GM18519 (cell line): ENCODE data around the gene OGFOD3.
"Not testable (repeated sequence)": the region's sequence is repeated elsewhere in the genome, so short reads cannot be mapped to it uniquely, and the experiment has no call there.

Experiments used
- ATAC-seq: cut with Tn5 transposase; IDR thresholded peaks from one replicate; pipeline ENCODE4 v1.9.1; 2021; ENCODE audit warnings: mild to moderate bottlenecking, moderate library complexity; ENCODE audit not compliant: unreplicated experiment, low FRiP score

OGFOD3 gene

DNA sequence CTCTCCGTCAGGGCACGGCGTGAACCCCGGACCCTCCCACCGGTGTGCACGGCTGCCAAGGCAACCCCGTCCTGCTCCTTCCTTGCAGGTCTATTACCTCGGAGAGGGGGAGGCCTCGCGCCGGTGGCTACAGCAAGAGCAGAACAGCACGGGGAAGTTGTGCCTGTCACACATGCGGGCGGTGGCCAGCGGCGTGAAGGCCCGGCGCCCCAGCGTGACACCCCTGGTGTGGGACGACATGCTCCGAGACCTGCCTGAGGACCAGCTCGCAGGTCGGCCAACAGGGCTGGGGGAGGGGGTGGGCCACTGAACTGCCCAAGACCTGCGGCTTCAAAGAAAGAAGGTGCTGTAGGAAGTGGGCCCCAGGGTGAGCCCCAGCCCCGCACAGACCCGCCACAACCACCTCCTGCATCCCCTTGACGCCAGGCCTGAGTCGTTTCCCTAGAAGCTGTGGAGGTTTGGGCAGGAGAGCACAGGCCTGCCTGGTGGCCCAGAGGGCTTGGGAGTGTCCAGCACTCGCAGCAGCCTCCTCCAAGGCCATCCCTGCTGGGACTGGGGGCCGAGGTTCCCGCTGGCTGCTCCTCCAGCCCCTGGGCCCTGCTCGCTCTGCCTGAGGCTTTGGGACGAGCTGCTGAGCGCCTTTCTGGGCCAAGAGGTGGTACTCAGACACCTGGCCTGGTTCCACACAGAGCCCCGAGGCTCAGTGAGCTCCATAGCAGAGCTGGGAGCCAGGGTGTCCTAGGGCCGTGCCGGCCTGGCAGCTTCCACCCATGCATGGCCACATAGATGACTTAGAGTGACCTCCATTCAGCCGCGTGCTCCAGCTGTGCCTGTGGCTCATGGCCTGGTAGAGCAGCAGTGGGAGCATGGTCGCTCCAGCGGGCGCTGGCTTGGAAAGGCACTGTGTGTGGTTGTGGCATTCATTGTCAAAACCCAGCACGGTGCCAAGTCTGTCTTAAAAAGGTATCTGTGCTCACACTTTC lies 17.5 kb upstream of the OGFOD3 start:
- ATAC-seq, result no peak

- no peak for ATAC-seq
Measured at GRCh38 chr17:82435103-82435502, 16.7 kb upstream of the OGFOD3 start.

- ATAC-seq, result no peak
Measured at GRCh38 chr17:82434216-82434565, 15.8 kb upstream of the OGFOD3 start.

GRCh38 chr17:82433560-82434215 lies 15.3 kb upstream of the OGFOD3 start:
- no peak for ATAC-seq

DNA sequence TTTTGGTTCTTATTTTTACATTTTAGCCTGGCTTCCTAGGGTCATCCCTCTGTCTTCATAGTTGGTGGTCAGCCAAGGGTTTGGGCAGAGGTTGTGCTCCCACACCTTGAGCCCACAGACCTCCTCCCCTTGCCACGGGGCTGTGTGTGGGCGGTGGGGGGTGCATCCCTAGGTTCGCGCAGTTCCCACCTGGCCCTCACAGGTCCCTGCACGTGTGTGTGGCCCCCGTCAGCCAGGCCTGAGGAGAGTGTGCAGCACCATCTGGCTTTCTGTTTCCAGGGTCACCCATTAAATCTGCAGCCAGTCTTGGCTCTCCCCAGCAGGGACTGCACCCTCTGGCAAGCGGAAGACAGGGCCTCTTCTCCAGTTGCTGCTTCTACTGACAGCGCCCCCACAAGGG lies 13.6 kb upstream of the OGFOD3 start:
- ATAC-seq, result no peak

GRCh38 chr17:82429824-82430223 lies 11.4 kb upstream of the OGFOD3 start:
- ATAC-seq, result no peak

GRCh38 chr17:82428546-82428945 lies 10.2 kb upstream of the OGFOD3 start:
- ATAC-seq, result no peak

- no peak for ATAC-seq
Measured at GRCh38 chr17:82424863-82425159, 6.4 kb upstream of the OGFOD3 start.

DNA sequence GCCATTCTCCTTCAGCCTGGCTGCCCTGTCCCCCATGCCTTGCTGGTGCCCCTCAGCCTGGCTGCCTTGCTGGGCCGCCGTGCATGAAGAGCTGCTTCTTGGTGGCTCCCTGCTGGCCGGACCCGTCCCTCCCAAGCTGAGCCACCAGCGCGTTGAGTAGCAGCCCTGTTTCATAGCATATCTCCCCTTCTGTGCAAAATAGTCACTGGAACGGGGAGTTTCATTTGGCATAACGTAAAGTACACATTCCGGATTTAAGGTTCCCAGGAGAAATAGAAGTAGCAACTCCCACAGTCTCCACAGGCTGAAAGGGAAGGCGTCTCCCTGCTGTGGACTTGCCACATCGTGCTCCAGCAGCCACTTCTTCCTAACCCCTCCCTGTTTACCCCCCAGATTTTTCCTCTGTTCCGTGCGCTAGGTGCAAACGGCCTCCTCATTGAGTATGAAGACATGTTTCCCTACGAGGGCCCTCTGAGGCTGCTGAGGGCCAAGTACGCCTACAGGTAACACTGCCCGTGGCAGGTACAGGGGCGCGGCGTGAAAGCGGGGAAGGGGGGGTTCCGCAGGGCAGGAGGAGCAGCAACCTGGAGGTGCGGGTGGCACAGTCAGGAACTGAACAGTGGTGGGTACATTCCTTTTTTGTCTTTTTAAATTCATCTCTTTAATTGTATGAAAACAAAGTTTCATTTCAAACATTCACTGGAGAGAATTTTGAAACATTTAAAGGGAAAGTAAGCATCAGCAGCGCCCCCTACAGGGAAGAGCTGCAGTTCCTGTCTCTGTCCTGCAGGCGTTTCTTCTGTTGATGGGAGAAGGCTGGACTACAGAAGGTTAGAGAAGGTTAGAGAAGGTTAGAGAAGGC lies 5.8 kb upstream of the OGFOD3 start:
- ATAC-seq, result no peak

- no peak for ATAC-seq
Measured at GRCh38 chr17:82419540-82419939, 1.2 kb upstream of the OGFOD3 start.

GRCh38 chr17:82416771-82417170 lies 1.6 kb downstream of the OGFOD3 start:
- no peak for ATAC-seq

DNA sequence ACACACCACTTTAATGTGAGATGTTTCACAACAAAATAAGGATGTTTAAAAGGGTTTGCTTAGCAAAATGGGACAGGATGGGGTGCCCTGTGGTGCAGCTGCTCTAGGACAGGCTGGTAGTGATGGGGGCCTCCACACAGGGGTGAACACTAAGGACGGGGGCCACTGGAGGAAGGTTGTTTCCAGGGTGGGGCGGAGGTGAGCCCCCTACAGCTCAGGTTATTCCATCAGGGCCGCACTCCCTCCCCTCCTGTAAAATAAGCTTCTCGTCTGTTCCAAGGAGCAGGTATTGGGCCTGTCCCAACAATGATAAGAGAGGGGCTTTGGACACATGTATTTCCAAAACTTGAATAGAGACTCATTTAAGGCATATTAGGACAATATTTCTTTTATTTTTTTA lies 2.1 kb downstream of the OGFOD3 start:
- ATAC-seq, result no peak

DNA sequence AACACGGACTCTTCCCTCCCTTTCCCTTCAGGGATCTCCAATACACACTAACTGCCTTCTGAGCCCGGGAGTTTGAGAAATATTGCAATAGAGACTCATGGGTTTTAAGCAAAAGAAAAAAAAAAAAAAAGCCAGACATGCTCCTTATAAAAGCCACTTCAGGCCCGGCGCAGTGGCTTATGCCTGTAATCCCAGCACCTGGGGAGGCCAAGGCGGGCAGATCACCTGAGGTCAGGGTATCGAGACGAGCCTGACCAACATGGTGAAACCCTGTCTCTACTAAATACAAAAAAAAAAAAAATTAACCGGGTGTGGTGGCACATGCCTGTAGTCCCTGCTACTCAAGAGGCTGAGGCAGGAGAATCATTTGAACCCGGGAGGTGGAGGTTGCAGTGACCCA lies 2.6 kb downstream of the OGFOD3 start:
- no peak for ATAC-seq

DNA sequence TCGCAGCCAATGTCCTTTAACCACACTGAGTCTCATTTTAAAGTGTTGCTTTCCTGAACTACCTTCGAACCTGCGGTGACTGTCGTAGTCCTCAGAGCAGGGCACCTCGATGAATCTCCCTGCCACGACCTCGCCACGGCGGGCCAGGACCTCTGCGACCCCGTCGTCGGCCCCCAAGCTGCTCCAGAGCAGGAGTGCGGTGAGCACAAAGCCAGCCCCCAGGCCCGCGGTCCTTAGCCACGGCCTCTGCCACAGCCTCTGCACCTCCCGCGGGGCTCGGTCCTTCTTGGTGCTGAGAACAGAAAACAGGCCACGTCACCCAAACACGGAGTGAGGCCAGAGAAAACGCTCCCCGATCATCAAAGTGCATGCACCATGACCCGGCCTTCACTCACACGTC lies 3.0 kb downstream of the OGFOD3 start:
- ATAC-seq, result no peak

DNA sequence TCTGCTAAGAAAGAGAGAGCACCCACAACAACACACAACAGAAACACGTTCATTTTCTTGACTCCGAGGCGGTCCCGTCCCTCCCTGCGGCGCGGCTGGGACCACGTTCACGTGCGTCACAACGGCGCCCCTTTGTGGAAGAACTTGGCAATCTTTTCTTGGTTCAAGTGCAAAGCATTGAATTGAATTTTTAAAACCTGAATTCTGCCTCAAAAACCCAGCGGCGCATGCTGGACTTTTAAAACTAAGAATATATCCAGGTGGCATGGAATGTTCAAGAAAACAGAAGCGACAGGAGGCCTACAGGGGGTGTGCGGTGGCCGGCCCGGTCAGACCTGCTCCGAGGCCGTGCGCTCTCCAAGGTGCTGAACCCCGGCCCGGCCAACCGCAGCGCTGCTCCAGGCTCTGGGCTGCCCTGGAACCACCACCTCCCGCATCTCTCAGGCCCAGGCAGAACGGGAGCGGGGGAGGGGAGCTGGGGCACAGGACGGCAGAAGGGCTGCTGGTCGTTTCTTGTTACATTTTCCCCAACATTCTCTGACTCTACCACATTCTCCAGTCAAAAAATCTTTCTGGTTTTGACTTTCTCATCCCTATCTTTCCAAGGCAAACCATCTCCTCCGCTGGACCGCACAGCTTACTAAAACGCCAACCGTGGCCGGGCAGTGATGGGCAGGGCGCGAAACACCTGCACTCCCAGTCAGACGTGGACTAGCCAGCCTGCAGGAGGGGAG lies 3.7 kb downstream of the OGFOD3 start:
- no peak for ATAC-seq

DNA sequence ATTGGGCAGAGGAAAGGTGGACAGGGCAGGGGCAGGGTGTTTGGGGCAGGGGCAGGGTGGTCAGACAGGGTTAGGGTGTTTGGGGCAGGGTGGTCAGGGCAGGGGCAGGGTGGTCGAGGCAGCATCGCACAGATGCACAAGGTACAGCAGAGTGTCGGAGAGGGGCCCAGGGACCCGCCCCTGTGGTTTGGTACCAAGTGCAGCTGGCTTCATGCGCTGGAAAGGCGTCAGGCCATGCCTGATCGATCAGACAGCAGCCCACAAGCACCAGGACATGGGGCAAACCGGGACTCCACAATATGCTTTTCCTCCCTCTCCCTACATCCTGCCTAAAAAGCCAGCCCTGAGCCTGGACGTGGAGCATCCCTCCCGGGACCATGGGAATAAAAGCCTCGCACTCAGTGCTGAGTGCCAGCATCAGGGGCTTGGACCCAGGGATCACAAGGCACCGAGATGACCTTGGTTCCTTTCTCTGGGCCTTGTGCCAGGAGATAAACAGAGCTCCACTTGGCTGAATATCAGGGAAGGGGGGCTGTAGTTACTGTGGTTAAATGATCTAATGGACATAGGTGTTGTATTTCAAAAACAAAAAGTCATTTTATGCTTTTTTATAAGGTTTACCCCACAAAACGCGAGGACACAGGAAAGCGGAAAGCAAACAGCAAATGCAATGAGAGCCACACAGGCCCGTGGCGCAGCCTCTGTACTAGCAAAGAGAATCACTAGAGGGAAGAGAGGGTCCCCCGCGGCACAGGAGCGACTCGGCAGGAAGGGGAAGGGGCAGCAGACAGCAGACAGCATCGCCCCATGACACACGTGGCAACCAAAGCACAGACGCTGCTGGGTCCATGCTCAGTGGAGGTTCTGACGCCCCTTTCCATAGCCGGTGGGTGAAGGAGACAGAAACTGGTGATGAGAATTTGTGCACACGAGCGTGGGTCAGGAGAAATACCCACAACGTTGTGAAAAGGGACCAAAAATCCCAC lies 5.6 kb downstream of the OGFOD3 start:
- ATAC-seq, result no peak

DNA sequence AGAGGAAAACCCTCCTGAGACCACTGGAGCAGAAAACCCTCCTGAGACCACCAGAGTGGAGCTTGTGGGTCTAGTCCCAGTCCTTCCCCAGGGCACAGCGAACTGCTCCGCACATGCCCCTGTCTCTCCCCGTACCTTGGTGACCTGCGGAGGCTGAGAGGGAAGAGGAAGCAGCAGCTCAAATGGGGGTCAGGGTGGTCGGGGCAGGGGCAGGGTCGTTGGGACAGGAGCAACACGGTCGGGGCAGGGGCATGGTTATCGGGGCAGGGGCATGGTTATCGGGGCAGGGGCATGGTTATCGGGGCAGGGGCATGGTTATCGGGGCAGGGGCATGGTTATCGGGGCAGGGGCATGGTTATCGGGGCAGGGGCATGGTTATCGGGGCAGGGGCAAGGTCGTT lies 6.3 kb downstream of the OGFOD3 start:
- not testable (repeated sequence) for ATAC-seq

DNA sequence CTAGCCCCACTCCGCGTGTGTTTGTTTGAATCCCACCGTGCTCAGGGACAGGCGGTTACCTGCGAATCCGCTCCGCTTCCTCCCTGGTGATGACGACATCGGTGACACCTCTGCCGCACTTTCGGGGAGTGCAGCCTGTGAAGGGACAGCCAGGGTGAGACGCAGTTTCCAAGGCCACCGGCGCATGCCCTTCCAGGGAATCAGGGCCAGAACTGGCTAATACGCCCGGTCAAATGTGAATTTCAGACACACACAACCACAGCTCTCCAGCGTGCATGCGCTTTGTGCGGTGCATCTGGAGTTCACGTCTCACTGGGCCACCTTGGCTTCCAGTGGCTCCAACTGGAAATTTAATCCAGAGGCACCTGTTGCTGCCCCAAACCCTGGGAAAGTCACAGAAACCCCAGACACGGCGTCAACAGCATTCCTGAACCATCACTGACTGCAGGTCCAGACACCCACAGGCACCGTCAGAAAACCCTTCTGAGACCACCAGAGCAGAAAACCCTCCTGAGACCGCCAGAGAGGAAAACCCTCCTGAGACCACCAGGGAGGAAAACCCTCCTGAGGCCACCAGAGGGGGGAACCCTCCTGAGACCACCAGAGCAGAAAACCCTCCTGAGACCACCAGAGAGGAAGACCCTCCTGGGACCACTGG lies 6.9 kb downstream of the OGFOD3 start:
- no peak for ATAC-seq
